Renal pelvis (tissue), 4 donors: ENCODE results near the gene GNAQ. TPM values are rescaled to one million over a fixed set of nuclear protein-coding genes. Genes with fewer than 3 reads are reported as not detected.

Source experiments
- DNase-seq: peaks from one replicate; pipeline ENCODE4 v3.0.0-alpha.2; 2013
- polyA plus RNA-seq, 3 donors: library from polyadenylated mRNA; unstranded; fragments of 120-200 nt; gene quantifications; one replicate each; pipeline ENCODE4 v1.2.1, GENCODE V29; 2013; ENCODE audit not compliant: insufficient read length in 3 of 3

The GNAQ gene
- polyA plus RNA-seq, 3 donors, result 54.6 to 56.0 (median 55.0) TPM

GRCh38 chr9:77980622-77981021 lies 51.0 kb downstream of the GNAQ start:
- no peak for DNase-seq

GRCh38 chr9:77978086-77978781 lies 53.4 kb downstream of the GNAQ start:
- DNase-seq, result no peak

- no peak for DNase-seq
These were observed 54.4 kb downstream of the GNAQ start for GRCh38 chr9:77977210-77977611.

- DNase-seq, result no peak
These were observed 55.8 kb downstream of the GNAQ start for GRCh38 chr9:77975806-77976205.

- DNase-seq, result no peak
These were observed 56.6 kb downstream of the GNAQ start for GRCh38 chr9:77975036-77975435.

- no peak for DNase-seq
These were observed 57.2 kb downstream of the GNAQ start for GRCh38 chr9:77974434-77974833.

- DNase-seq, result no peak
These were observed 62.5 kb downstream of the GNAQ start for GRCh38 chr9:77969083-77969482.

- no peak for DNase-seq
These were observed 63.1 kb downstream of the GNAQ start for GRCh38 chr9:77968506-77968905.

GRCh38 chr9:77966718-77967117 lies 64.9 kb downstream of the GNAQ start:
- DNase-seq, result no peak

- DNase-seq, result no peak
These were observed 66.0 kb downstream of the GNAQ start for GRCh38 chr9:77965445-77966123.

- DNase-seq, result no peak
These were observed 67.4 kb downstream of the GNAQ start for GRCh38 chr9:77964258-77964657.

- DNase-seq, result peak; percentile 23
These were observed 70.1 kb downstream of the GNAQ start for GRCh38 chr9:77961541-77961940.

GRCh38 chr9:77960356-77961153 lies 71.1 kb downstream of the GNAQ start:
- no peak for DNase-seq

- no peak for DNase-seq
These were observed 71.8 kb downstream of the GNAQ start for GRCh38 chr9:77959803-77960202.

GRCh38 chr9:77957652-77958051 lies 74.0 kb downstream of the GNAQ start:
- no peak for DNase-seq

- no peak for DNase-seq
These were observed 75.1 kb downstream of the GNAQ start for GRCh38 chr9:77956555-77956954.

GRCh38 chr9:77954666-77955015 lies 77.0 kb downstream of the GNAQ start:
- DNase-seq, result no peak

- DNase-seq, result no peak
These were observed 77.5 kb downstream of the GNAQ start for GRCh38 chr9:77954013-77954665.

- no peak for DNase-seq
These were observed 78.0 kb downstream of the GNAQ start for GRCh38 chr9:77953590-77953989.

GRCh38 chr9:77952635-77953328 lies 78.8 kb downstream of the GNAQ start:
- no peak for DNase-seq

- no peak for DNase-seq
These were observed 80.2 kb downstream of the GNAQ start for GRCh38 chr9:77951369-77951768.
